H9 (cell line): ENCODE data around the gene GPR89B. TPM values are rescaled to one million over a fixed set of nuclear protein-coding genes. Genes with fewer than 3 reads are reported as not detected.
"Not testable (repeated sequence)": the region's sequence is repeated elsewhere in the genome, so short reads cannot be mapped to it uniquely, and the experiment has no call there.

Experiments used
- DNase-seq: peaks from one replicate; pipeline ENCODE4 v3.0.0-alpha.2; 2017
- H2AFZ ChIP-seq: one replicate; pipeline ENCODE4 v1.6.1; 2013; ENCODE audit warnings: mild to moderate bottlenecking, low read length, control low read depth, moderate library complexity
- H2AK5ac ChIP-seq: 2 replicates; pipeline ENCODE4 v1.6.1; 2013; ENCODE audit warnings: low read length, control low read depth, mixed read lengths; ENCODE audit not compliant: insufficient read length
- H2BK120ac ChIP-seq: one replicate; pipeline ENCODE4 v1.6.1; 2013; ENCODE audit warnings: low read depth, mild to moderate bottlenecking, low read length, control low read depth, inconsistent platforms; ENCODE audit not compliant: poor library complexity, severe bottlenecking
- H2BK12ac ChIP-seq: 2 replicates; pipeline ENCODE4 v1.6.1; 2013; ENCODE audit warnings: low read length, control low read depth, mixed read lengths, low read depth; ENCODE audit not compliant: insufficient read length
- H2BK15ac ChIP-seq: 2 replicates; pipeline ENCODE4 v1.6.1; 2013; ENCODE audit warnings: low read depth, low read length, control low read depth
- H2BK20ac ChIP-seq: one replicate; pipeline ENCODE4 v1.6.1; 2013; ENCODE audit warnings: low read depth, mild to moderate bottlenecking, low read length, control low read depth, inconsistent platforms; ENCODE audit not compliant: poor library complexity, severe bottlenecking
- H2BK5ac ChIP-seq: 2 replicates; pipeline ENCODE4 v1.6.1; 2013; ENCODE audit warnings: low read length, control low read depth, mixed read lengths; ENCODE audit not compliant: insufficient read length
- H3K14ac ChIP-seq: 2 replicates; pipeline ENCODE4 v1.6.1; 2013; ENCODE audit warnings: low read length, control low read depth; ENCODE audit not compliant: insufficient read depth
- H3K18ac ChIP-seq: 2 replicates; pipeline ENCODE4 v1.6.1; 2013; ENCODE audit warnings: low read depth, mild to moderate bottlenecking, mixed read lengths, low read length, control low read depth; ENCODE audit not compliant: insufficient read length
- H3K23ac ChIP-seq: 2 replicates; pipeline ENCODE4 v1.6.1; 2013; ENCODE audit warnings: low read length, control low read depth, mixed read lengths, low read depth; ENCODE audit not compliant: insufficient read length
- H3K23me2 ChIP-seq: 2 replicates; pipeline ENCODE4 v1.6.1; 2013; ENCODE audit warnings: low read depth, mild to moderate bottlenecking, mixed read lengths, low read length, control low read depth; ENCODE audit not compliant: insufficient read length, poor library complexity, severe bottlenecking
- H3K27ac ChIP-seq: 2 replicates; pipeline ENCODE4 v1.5.1; 2013; ENCODE audit warnings: low read length, control low read depth, mixed read lengths, low read depth; ENCODE audit not compliant: insufficient read length
- H3K27me3 ChIP-seq: 2 replicates; pipeline ENCODE4 v1.6.1; 2013; ENCODE audit warnings: low read length, control low read depth, inconsistent platforms; ENCODE audit not compliant: insufficient read depth
- H3K4ac ChIP-seq: 2 replicates; pipeline ENCODE4 v1.6.1; 2013; ENCODE audit warnings: low read depth, mild to moderate bottlenecking, control low read depth, inconsistent platforms, low read length, moderate library complexity
- H3K4me1 ChIP-seq: 2 replicates; pipeline ENCODE4 v1.6.1; 2013; ENCODE audit warnings: low read length, control low read depth, inconsistent platforms; ENCODE audit not compliant: insufficient read depth
- H3K4me2 ChIP-seq: 2 replicates; pipeline ENCODE4 v1.6.1; 2013; ENCODE audit warnings: low read length, control low read depth, mixed read lengths; ENCODE audit not compliant: insufficient read length, insufficient read depth
- H3K56ac ChIP-seq: 2 replicates; pipeline ENCODE4 v1.6.1; 2013; ENCODE audit warnings: low read depth, mild to moderate bottlenecking, mixed read lengths, low read length, control low read depth; ENCODE audit not compliant: insufficient read length
- H3K79me1 ChIP-seq: 2 replicates; pipeline ENCODE4 v1.6.1; 2013; ENCODE audit warnings: low read depth, mild to moderate bottlenecking, moderate library complexity, low read length, control low read depth, inconsistent platforms; ENCODE audit not compliant: insufficient read depth, poor library complexity, severe bottlenecking
- H3K79me2 ChIP-seq: 2 replicates; pipeline ENCODE4 v1.6.1; 2013; ENCODE audit warnings: low read length, control low read depth, inconsistent platforms; ENCODE audit not compliant: insufficient read depth
- H3K9ac ChIP-seq: 2 replicates; pipeline ENCODE4 v1.6.1; 2013; ENCODE audit warnings: low read length, control low read depth, mixed read lengths; ENCODE audit not compliant: insufficient read length; ENCODE audit errors: extremely low read depth
- H3K9me3 ChIP-seq: one replicate; pipeline ENCODE4 v1.6.1; 2013; ENCODE audit warnings: low read depth, low read length, inconsistent platforms; ENCODE audit not compliant: control insufficient read depth
- H3T11ph ChIP-seq: one replicate; pipeline ENCODE4 v1.6.1; 2013; ENCODE audit warnings: mild to moderate bottlenecking, low read length, control low read depth, inconsistent platforms
- H4K20me1 ChIP-seq: one replicate; pipeline ENCODE4 v1.6.1; 2013; ENCODE audit not compliant: control insufficient read depth, insufficient read length, insufficient read depth
- H4K5ac ChIP-seq: 2 replicates; pipeline ENCODE4 v1.6.1; 2013; ENCODE audit warnings: low read depth, mild to moderate bottlenecking, mixed read lengths, low read length, control low read depth; ENCODE audit not compliant: insufficient read length
- H4K8ac ChIP-seq: replicated peaks from 2 replicates; pipeline ENCODE4 v1.6.1; 2013; ENCODE audit warnings: low read length, control low read depth, mixed read lengths, low read depth; ENCODE audit not compliant: insufficient read length
- H4K91ac ChIP-seq: 2 replicates; pipeline ENCODE4 v1.6.1; 2013; ENCODE audit warnings: low read depth, mild to moderate bottlenecking, moderate library complexity, mixed read lengths, low read length, control low read depth; ENCODE audit not compliant: insufficient read length
- H3K27ac Mint-ChIP-seq, 3 experiments: 2 replicates in 2 of 3; 3 replicates in 1 of 3; pipeline ENCODE4 v1.8.0; 2020 to 2021; ENCODE audit warnings: mixed read lengths in 3 of 3, mild to moderate bottlenecking in 1 of 3, moderate library complexity in 1 of 3
- H3K27me3 Mint-ChIP-seq: 2 replicates; pipeline ENCODE4 v1.8.0; 2021; ENCODE audit warnings: low read depth, mild to moderate bottlenecking, moderate library complexity, mixed read lengths
- H3K36me3 Mint-ChIP-seq, 3 experiments: 2 replicates in 2 of 3; 3 replicates in 1 of 3; pipeline ENCODE4 v1.8.0; 2020 to 2021; ENCODE audit warnings: low read depth in 3 of 3, mixed read lengths in 3 of 3; ENCODE audit not compliant: insufficient read depth in 1 of 3
- H3K4me1 Mint-ChIP-seq, 2 experiments: 2 replicates each; pipeline ENCODE4 v1.8.0; 2020; ENCODE audit warnings: mixed read lengths in 2 of 2
- H3K4me3 Mint-ChIP-seq, 2 experiments: 2 replicates in 1 of 2; 3 replicates in 1 of 2; pipeline ENCODE4 v1.8.0; 2020 to 2021; ENCODE audit warnings: mild to moderate bottlenecking in 2 of 2, mixed read lengths in 2 of 2, moderate library complexity in 1 of 2
- H3K9me3 Mint-ChIP-seq, 2 experiments: 2 replicates in 1 of 2; 3 replicates in 1 of 2; pipeline ENCODE4 v1.8.0; 2020; ENCODE audit warnings: mild to moderate bottlenecking in 2 of 2, mixed read lengths in 2 of 2, moderate library complexity in 1 of 2
- WGBS: extraction: QIAGEN DNeasy Blood & Tissue Kit; methylation state at CpG from one replicate; pipeline ENCODE4 v1.1.7; 2013; ENCODE audit warnings: missing lambda C conversion rate, low lambda C conversion rate, mixed read lengths; ENCODE audit not compliant: insufficient read length; ENCODE audit errors: extremely low coverage; 5-methylcytosine and 5-hydroxymethylcytosine counted together
- total RNA-seq: library from RNA; stranded (reverse); gene quantifications from 2 replicates; pipeline ENCODE4 v1.2.1, GENCODE V29; 2021

Gene GPR89B
- total RNA-seq, 1 experiment from 2014 or later: 15.1 TPM

GRCh38 chr1:147958906-147959305, 30.7 kb downstream of the GPR89B start:
- DNase-seq, H4K5ac ChIP-seq, H3K56ac ChIP-seq, H3K27me3 Mint-ChIP-seq, H3K36me3 Mint-ChIP-seq, H2BK120ac ChIP-seq, H3K79me2 ChIP-seq, H3K9me3 ChIP-seq, H2AFZ ChIP-seq, H3K27ac ChIP-seq, H2AK5ac ChIP-seq, H4K20me1 ChIP-seq, H4K8ac ChIP-seq, H4K91ac ChIP-seq, H3K4ac ChIP-seq, H3K23ac ChIP-seq, H3K4me1 ChIP-seq, H3K23me2 ChIP-seq, H3K27ac Mint-ChIP-seq, H3K14ac ChIP-seq, H3K9me3 Mint-ChIP-seq, H3K79me1 ChIP-seq, H3K4me1 Mint-ChIP-seq, H3K4me2 ChIP-seq, H3K18ac ChIP-seq, H3K27me3 ChIP-seq, H2BK15ac ChIP-seq, H3T11ph ChIP-seq, H2BK12ac ChIP-seq, H3K9ac ChIP-seq, H3K4me3 Mint-ChIP-seq, H2BK5ac ChIP-seq, H2BK20ac ChIP-seq: not testable (repeated sequence)
- WGBS: no CpG with 5 or more reads among the region's 1 CpG

- not testable (repeated sequence) for H3K56ac ChIP-seq, H3K9ac ChIP-seq, H2BK120ac ChIP-seq, H4K91ac ChIP-seq, H3K9me3 Mint-ChIP-seq, H3K23ac ChIP-seq, H3K9me3 ChIP-seq, H3K27ac Mint-ChIP-seq, H3K36me3 Mint-ChIP-seq, H2BK5ac ChIP-seq, H2AFZ ChIP-seq, H3K4me1 ChIP-seq, H3T11ph ChIP-seq, H3K4ac ChIP-seq, H4K20me1 ChIP-seq, H2AK5ac ChIP-seq, H3K23me2 ChIP-seq, H3K4me1 Mint-ChIP-seq, H3K18ac ChIP-seq, H4K8ac ChIP-seq, H2BK15ac ChIP-seq, H3K27me3 ChIP-seq, H3K79me2 ChIP-seq, H4K5ac ChIP-seq, DNase-seq, H3K14ac ChIP-seq, H2BK20ac ChIP-seq, H3K4me2 ChIP-seq, H3K27ac ChIP-seq, H3K27me3 Mint-ChIP-seq, H3K4me3 Mint-ChIP-seq, H2BK12ac ChIP-seq, H3K79me1 ChIP-seq
- WGBS: no CpG with 5 or more reads among the region's 2 CpGs
Observed at GRCh38 chr1:147959680-147960079, 31.5 kb downstream of the GPR89B start.
